IMR-90 (cell line): ENCODE data around the gene STPG1. TPM values are rescaled to one million over a fixed set of nuclear protein-coding genes. Genes with fewer than 3 reads are reported as not detected.

Experiments
- ATAC-seq: fragments of 200-7000 bp; cut with Tn5 transposase; 2 replicates; pipeline ENCODE4 v1.9.1; 2020; ENCODE audit warnings: low read depth, mild to moderate bottlenecking, moderate library complexity
- BruUV-seq: library from RNA; stranded (reverse); fragments of 400-500 nt; replicated peaks from 2 replicates; lab custom pipeline; 2021; lab: Mats Ljungman, UMichigan
- CTCF ChIA-PET: fragments of 300-600 bp; formaldehyde crosslinking; extraction: SDS; loops from one replicate; lab custom pipeline; 2021; ENCODE audit warnings: antibody characterized with exemption; lab: Yijun Ruan, JAX
- POLR2A ChIA-PET: fragments of 300-600 bp; sonication (Branson Sonifier 250); formaldehyde crosslinking; loops from one replicate; lab custom pipeline; 2022; ENCODE audit warnings: antibody characterized with exemption; ENCODE audit not compliant: unreplicated experiment; lab: Charles Lee
- DNase-seq: peaks from one replicate; pipeline ENCODE4 v3.0.0; 2013
- H2AFZ ChIP-seq: replicated peaks from 2 replicates; pipeline ENCODE3; 2013; ENCODE audit warnings: low read length, mild to moderate bottlenecking; ENCODE audit not compliant: poor library complexity
- H2AK5ac ChIP-seq: 2 replicates; pipeline ENCODE4 v1.6.1; 2013; ENCODE audit warnings: low read depth, low read length, inconsistent platforms
- H2AK9ac ChIP-seq: replicated peaks from 2 replicates; pipeline ENCODE3; 2013; ENCODE audit warnings: mild to moderate bottlenecking, low read depth, low read length, moderate library complexity; ENCODE audit not compliant: poor library complexity
- H2BK120ac ChIP-seq: 2 replicates; pipeline ENCODE4 v1.6.1; 2013; ENCODE audit warnings: low read depth, low read length, inconsistent platforms
- H2BK15ac ChIP-seq: 3 replicates; pipeline ENCODE4 v1.6.1; 2013; ENCODE audit warnings: low read depth, low read length, inconsistent platforms
- H2BK20ac ChIP-seq: 2 replicates; pipeline ENCODE4 v1.6.1; 2013; ENCODE audit warnings: low read depth, mild to moderate bottlenecking, inconsistent platforms, low read length, moderate library complexity
- H2BK5ac ChIP-seq: 2 replicates; pipeline ENCODE4 v1.6.1; 2013; ENCODE audit warnings: mild to moderate bottlenecking, low read depth, low read length, inconsistent platforms; ENCODE audit not compliant: poor library complexity, severe bottlenecking
- H3K14ac ChIP-seq: replicated peaks from 2 replicates; pipeline ENCODE4 v1.6.1; 2013; ENCODE audit warnings: low read depth, low read length, inconsistent platforms
- H3K18ac ChIP-seq: 2 replicates; pipeline ENCODE4 v1.6.1; 2013; ENCODE audit warnings: low read depth, low read length, control low read depth
- H3K23ac ChIP-seq: 2 replicates; pipeline ENCODE4 v1.6.1; 2013; ENCODE audit warnings: low read depth, low read length, inconsistent platforms
- H3K27ac ChIP-seq: 2 replicates; pipeline ENCODE4 v1.5.1; 2013; ENCODE audit warnings: mild to moderate bottlenecking, control low read depth, low read length; ENCODE audit not compliant: insufficient read depth
- H3K27me3 ChIP-seq: 2 replicates; pipeline ENCODE4 v1.6.1; 2013; ENCODE audit warnings: low read length; ENCODE audit not compliant: control insufficient read depth, insufficient read depth
- H3K36me3 ChIP-seq: 2 replicates; pipeline ENCODE4 v1.6.1; 2013; ENCODE audit warnings: low read length, mixed read lengths; ENCODE audit not compliant: control insufficient read depth, insufficient read depth
- H3K4ac ChIP-seq: 2 replicates; pipeline ENCODE4 v1.6.1; 2013; ENCODE audit warnings: low read depth, low read length, inconsistent platforms
- H3K4me1 ChIP-seq: 2 replicates; pipeline ENCODE4 v1.6.1; 2013; ENCODE audit warnings: low read length, mixed read lengths; ENCODE audit not compliant: control insufficient read depth, insufficient read depth
- H3K4me2 ChIP-seq: 2 replicates; pipeline ENCODE4 v1.6.1; 2013; ENCODE audit warnings: low read depth, mild to moderate bottlenecking, control low read depth, low read length, moderate library complexity
- H3K4me3 ChIP-seq: 2 replicates; pipeline ENCODE4 v1.5.1; 2013; ENCODE audit warnings: low read depth, mild to moderate bottlenecking, control low read depth, low read length, moderate library complexity; ENCODE audit not compliant: insufficient read depth
- H3K56ac ChIP-seq: 2 replicates; pipeline ENCODE4 v1.6.1; 2013; ENCODE audit warnings: low read length, inconsistent platforms; ENCODE audit not compliant: insufficient read depth; ENCODE audit errors: extremely low read depth
- H3K79me1 ChIP-seq, 2 experiments: 2 replicates each; pipeline ENCODE4 v1.6.1; 2013; ENCODE audit warnings: low read length in 2 of 2, inconsistent platforms in 1 of 2, low read depth in 1 of 2
- H3K9ac ChIP-seq: 2 replicates; pipeline ENCODE4 v1.6.1; 2013; ENCODE audit warnings: low read depth, low read length, control low read depth
- H3K9me1 ChIP-seq: 2 replicates; pipeline ENCODE4 v1.6.1; 2013; ENCODE audit warnings: low read length, inconsistent platforms; ENCODE audit not compliant: insufficient read depth
- H3K9me3 ChIP-seq: 2 replicates; pipeline ENCODE4 v1.6.1; 2013; ENCODE audit warnings: low read length; ENCODE audit not compliant: control insufficient read depth, insufficient read depth
- H4K20me1 ChIP-seq: 2 replicates; pipeline ENCODE4 v1.6.1; 2013; ENCODE audit warnings: low read length, inconsistent platforms; ENCODE audit not compliant: insufficient read depth
- H4K5ac ChIP-seq: 2 replicates; pipeline ENCODE4 v1.6.1; 2013; ENCODE audit warnings: mild to moderate bottlenecking, low read depth, low read length, control low read depth
- H4K8ac ChIP-seq, 2 experiments: 2 replicates each; pipeline ENCODE4 v1.6.1; 2013; ENCODE audit warnings: low read depth in 2 of 2, low read length in 2 of 2, control low read depth in 1 of 2, inconsistent platforms in 1 of 2
- H4K91ac ChIP-seq: 2 replicates; pipeline ENCODE4 v1.6.1; 2013; ENCODE audit warnings: low read depth, low read length, inconsistent platforms; ENCODE audit not compliant: insufficient read depth
- BHLHE40 ChIP-seq: fragments of 150-350 bp; IDR thresholded peaks from 2 replicates; pipeline ENCODE4 v1.6.1; 2016; ENCODE audit warnings: mild to moderate bottlenecking, low read depth, low read length
- CEBPB ChIP-seq: IDR thresholded peaks from 2 replicates; pipeline ENCODE4 v1.6.1; 2012; ENCODE audit warnings: low read depth, low read length, improper control_type of control experiment
- CHD1 ChIP-seq: IDR thresholded peaks from 2 replicates; pipeline ENCODE4 v1.6.1; 2012; ENCODE audit warnings: low read depth, low read length, improper control_type of control experiment
- CTCF ChIP-seq: conservative IDR thresholded peaks from 2 replicates; pipeline ENCODE4 v1.5.1; 2012; ENCODE audit warnings: mild to moderate bottlenecking, low read depth, low read length, improper control_type of control experiment
- ELK1 ChIP-seq: fragments of 150-350 bp; IDR thresholded peaks from 2 replicates; pipeline ENCODE4 v1.6.1; 2016; ENCODE audit warnings: low read depth, mild to moderate bottlenecking, low read length, moderate library complexity, borderline replicate concordance
- FOS ChIP-seq: fragments of 150-350 bp; IDR thresholded peaks from 2 replicates; pipeline ENCODE4 v1.6.1; 2016; ENCODE audit warnings: low read depth, low read length
- MAFK ChIP-seq: IDR thresholded peaks from 2 replicates; pipeline ENCODE4 v1.6.1; 2012; ENCODE audit warnings: low read depth, low read length, improper control_type of control experiment
- MAZ ChIP-seq: IDR thresholded peaks from 2 replicates; pipeline ENCODE4 v1.6.1; 2012; ENCODE audit warnings: low read depth, mild to moderate bottlenecking, low read length, improper control_type of control experiment, moderate library complexity, borderline replicate concordance
- MXI1 ChIP-seq: IDR thresholded peaks from 2 replicates; pipeline ENCODE4 v1.6.1; 2012; ENCODE audit warnings: low read depth, mild to moderate bottlenecking, low read length, moderate library complexity, borderline replicate concordance
- NFE2L2 ChIP-seq: fragments of 150-350 bp; IDR thresholded peaks from 2 replicates; pipeline ENCODE4 v1.6.1; 2016; ENCODE audit warnings: low read depth, mild to moderate bottlenecking, low read length
- POLR2A ChIP-seq: IDR thresholded peaks from 2 replicates; pipeline ENCODE4 v1.6.1; 2012; ENCODE audit warnings: mild to moderate bottlenecking, low read depth, low read length
- RCOR1 ChIP-seq: IDR thresholded peaks from 2 replicates; pipeline ENCODE4 v1.6.1; 2012; ENCODE audit warnings: mild to moderate bottlenecking, low read length, improper control_type of control experiment; ENCODE audit not compliant: insufficient replicate concordance
- RFX5 ChIP-seq: IDR thresholded peaks from 2 replicates; pipeline ENCODE4 v1.8.0; 2012; ENCODE audit warnings: low read depth, mild to moderate bottlenecking, low read length, moderate library complexity
- SMC3 ChIP-seq: fragments of 150-350 bp; IDR thresholded peaks from 2 replicates; pipeline ENCODE4 v1.6.1; 2016; ENCODE audit warnings: low read depth, mild to moderate bottlenecking, antibody characterized with exemption, low read length, moderate library complexity
- WGBS, 2 experiments: methylation state at CpG; one replicate each; pipeline versions ENCODE4 v1.1.5 to v1.1.7; 2013; ENCODE audit warnings: missing lambda C conversion rate in 2 of 2; ENCODE audit not compliant: insufficient read length in 1 of 2; ENCODE audit errors: extremely low coverage in 2 of 2; 5-methylcytosine and 5-hydroxymethylcytosine counted together
- dilution Hi-C: fragments of 300-500 bp; cut with HindIII; formaldehyde crosslinking; loops from one replicate; pipeline ENCODE4 v1.14.3; 2018; ENCODE audit warnings: low sequenced_read_pairs; ENCODE audit not compliant: unreplicated experiment
- in situ Hi-C: fragments of 300-500 bp; cut with MboI; formaldehyde crosslinking; loops from 3 replicates; pipeline ENCODE4 v1.14.3; 2019; ENCODE audit warnings: low sequenced_read_pairs, inconsistent platforms, mixed read lengths
- intact Hi-C: fragments of 100-400 bp; cut with micrococcal nuclease; formaldehyde crosslinking; loops from 2 replicates; pipeline ENCODE4 v1.10.0; 2022
- polyA plus RNA-seq, 3 experiments: library from polyadenylated mRNA; depleted of rRNA; stranded (reverse); fragments of >200 nt; gene quantifications; 2 replicates each; pipeline ENCODE4 v1.2.3, GENCODE V29; 2012; ENCODE audit warnings: low replicate concordance in 1 of 3
- total RNA-seq: library from RNA; depleted of rRNA; stranded (reverse); fragments of >200 nt; gene quantifications from 2 replicates; pipeline ENCODE4 v1.2.3, GENCODE V29; 2012
- TF ChIP-seq, protein P1 (sequence below): fragments of 150-350 bp; IDR thresholded peaks from 2 replicates; pipeline ENCODE4 v1.6.1; 2017; ENCODE audit warnings: mild to moderate bottlenecking, antibody characterized with exemption, low read length, low read depth

The STPG1 gene
- total and polyA plus RNA-seq, 2 of the 4 experiments (the other 2 are of a cell fraction), result 3.0 to 6.5 TPM

- intact Hi-C loops (no loop called here), in situ Hi-C loops (no loop called here), dilution Hi-C loops (no loop called here)
- Histone ChIP-seq H3K27ac (no peak overlapping the region), H2BK120ac (peak overlapping the region; percentile 52), H2AK9ac (no peak overlapping the region), H3K4ac (no peak overlapping the region; the same call in 1 of the 2 replicates), H3K9me3 (no peaks in the 10 kb centered on the region), H3K14ac (no peak overlapping the region), H3K36me3 (no peaks in the 10 kb centered on the region), H3K79me1 (no peaks in the 10 kb centered on the region), H3K4me2 (no peak overlapping the region), H2AFZ (no peak overlapping the region), H3K9me1 (peaks cover 14% of the 10 kb centered on the region), H4K91ac (no peak overlapping the region; the same call in 1 of the 2 replicates), H2AK5ac (peak overlapping the region; percentile 92), H3K4me3 (no peak overlapping the region), H4K20me1 (no peaks in the 10 kb centered on the region), H4K8ac (no peak overlapping the region), H3K4me1 (peaks cover 17% of the 10 kb centered on the region), H3K27me3 (peaks cover 5% of the 10 kb centered on the region), H2BK5ac (no peak overlapping the region), H3K56ac (no peak overlapping the region), H3K18ac (no peak overlapping the region), H3K23ac (no peak overlapping the region), H4K5ac (no peak overlapping the region), H2BK20ac (peak overlapping the region; percentile 8; the same call in 1 of the 2 replicates), H3K9ac (no peak overlapping the region), H2BK15ac (peak overlapping the region; percentile 83; the same call in 2 of the 3 replicates)
- 88% methylated on average over 4 of the region's 7 CpGs; no CpG with 5 or more reads in 1 of the 2 experiments for whole genome bisulfite sequencing, 2 experiments
- ChIA-PET CTCF (no interaction called here), POLR2A (no interaction called here)
- no TSS peak for BruUV-seq
- DNase-seq (no peak), ATAC-seq (no peak)
- TF ChIP-seq CHD1, result no peak
- TF ChIP-seq POLR2A, result no peak
- TF ChIP-seq SMC3, result no peak
- no peak for TF ChIP-seq MAZ
- TF ChIP-seq CEBPB, result no peak
- TF ChIP-seq MXI1, result no peak
- TF ChIP-seq CTCF, result no peak
- TF ChIP-seq ELK1, result no peak
- TF ChIP-seq, protein P1, sequence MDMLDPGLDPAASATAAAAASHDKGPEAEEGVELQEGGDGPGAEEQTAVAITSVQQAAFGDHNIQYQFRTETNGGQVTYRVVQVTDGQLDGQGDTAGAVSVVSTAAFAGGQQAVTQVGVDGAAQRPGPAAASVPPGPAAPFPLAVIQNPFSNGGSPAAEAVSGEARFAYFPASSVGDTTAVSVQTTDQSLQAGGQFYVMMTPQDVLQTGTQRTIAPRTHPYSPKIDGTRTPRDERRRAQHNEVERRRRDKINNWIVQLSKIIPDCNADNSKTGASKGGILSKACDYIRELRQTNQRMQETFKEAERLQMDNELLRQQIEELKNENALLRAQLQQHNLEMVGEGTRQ, result no peak
- no peak for TF ChIP-seq FOS
- TF ChIP-seq RCOR1, result no peak
- TF ChIP-seq NFE2L2, result no peak
- no peak for TF ChIP-seq BHLHE40
- no peak for TF ChIP-seq MAFK
- no peak for TF ChIP-seq RFX5
Measured at GRCh38 chr1:24331961-24332673, 81.5 kb downstream of the STPG1 start.
